GM18870 (cell line): ENCODE results near the gene IRGM.

ENCODE experiments used
- ATAC-seq: cut with Tn5 transposase; IDR thresholded peaks from one replicate; pipeline ENCODE4 v1.9.1; 2021; ENCODE audit warnings: moderate library complexity; ENCODE audit not compliant: unreplicated experiment

The IRGM gene

DNA sequence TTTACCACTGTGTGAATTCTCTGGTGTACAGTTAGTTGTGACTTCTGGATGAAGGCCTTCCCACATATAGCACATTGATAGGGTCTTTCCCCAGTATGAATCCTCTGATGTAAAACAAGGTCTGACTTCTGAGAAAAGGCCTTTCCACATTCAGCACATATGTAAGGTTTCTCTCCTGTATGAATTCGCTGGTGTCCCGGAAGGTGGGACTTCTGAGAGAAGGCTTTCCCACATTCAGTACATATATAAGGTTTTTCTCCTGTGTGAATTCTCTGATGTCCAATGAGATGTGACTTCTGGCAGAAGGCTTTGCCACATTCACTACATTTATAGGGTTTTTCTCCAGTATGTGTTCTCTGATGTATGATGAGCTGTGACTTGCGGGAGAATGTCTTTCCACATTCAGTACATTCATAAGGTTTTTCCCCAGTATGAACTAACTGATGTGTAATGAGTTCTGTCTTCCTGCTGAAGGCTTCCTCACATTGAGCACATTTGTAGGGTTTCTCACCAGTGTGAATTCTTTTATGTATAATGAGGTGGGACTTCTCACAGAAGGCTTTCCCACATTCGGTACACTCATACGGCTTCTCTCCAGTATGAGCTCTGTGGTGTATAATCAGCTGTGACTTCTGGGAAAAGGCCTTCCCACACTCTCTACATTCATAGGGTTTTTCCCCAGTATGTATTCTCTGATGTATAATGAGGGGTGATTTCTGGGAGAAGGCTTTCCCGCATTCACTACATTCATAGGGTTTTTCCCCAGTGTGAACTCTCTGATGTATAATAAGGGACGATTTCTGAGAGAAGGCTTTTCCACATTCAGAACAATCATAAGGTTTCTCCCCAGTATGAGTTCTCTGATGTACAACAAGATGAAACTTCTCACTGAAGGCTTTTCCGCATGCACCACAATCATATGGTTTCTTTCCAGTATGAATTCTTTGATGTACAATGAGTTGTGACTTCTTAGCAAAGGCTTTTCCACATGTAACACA lies 49.4 kb downstream of the IRGM start:
- no peak for ATAC-seq
